Measurements from ENCODE around the gene CACNA1I.

The CACNA1I gene

DNA sequence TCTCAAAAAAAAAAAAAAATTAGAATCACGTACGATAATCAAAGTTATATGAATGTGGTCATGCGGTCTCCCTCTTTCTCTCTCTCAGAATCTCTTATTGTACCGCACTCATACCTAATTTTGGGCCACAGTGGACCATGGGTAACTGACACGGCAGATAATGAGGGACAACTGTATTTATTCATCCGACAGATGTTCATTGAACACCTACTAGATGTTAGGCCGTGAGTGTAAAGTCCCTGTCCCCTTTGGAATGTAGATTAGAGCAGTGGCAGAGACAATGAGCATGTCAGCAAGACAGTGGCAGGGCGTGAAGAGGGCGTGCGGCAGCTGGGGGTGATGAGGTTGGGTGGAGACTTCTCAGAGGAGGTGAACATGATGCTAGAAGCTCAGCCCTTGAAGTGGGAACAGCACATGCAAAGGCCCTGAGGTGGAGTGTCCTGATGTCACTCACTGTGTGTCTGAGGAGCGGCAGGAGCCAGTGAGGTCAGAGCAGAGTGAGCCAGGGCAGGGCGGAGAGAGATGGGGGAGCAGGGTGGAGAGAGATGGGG lies 25.1 kb downstream of the CACNA1I start:
- H3K9ac ChIP-seq (ENCODE audit: low read length): no peak overlapping the region
- H3K36me3 ChIP-seq (ENCODE audit: control insufficient read depth, insufficient read depth, low read length): no peaks in the 10 kb centered on the region
- peaks cover 45% of the 10 kb centered on the region for H3K27me3 ChIP-seq (ENCODE audit: control insufficient read depth, insufficient read depth, low read length)
- no peaks in the 10 kb centered on the region for H3K9me3 ChIP-seq (ENCODE audit: control insufficient read depth, low read length)
- no peak overlapping the region for H3K4me3 ChIP-seq (ENCODE audit: low read length)
- peaks cover 19% of the 10 kb centered on the region for H3K4me1 ChIP-seq (ENCODE audit: control insufficient read depth, insufficient read depth, low read length)

- Histone ChIP-seq H3K36me3 (ENCODE audit: control insufficient read depth, insufficient read depth, low read length) (no peaks in the 10 kb centered on the region), H3K27me3 (ENCODE audit: control insufficient read depth, insufficient read depth, low read length) (peaks cover 49% of the 10 kb centered on the region), H3K4me3 (ENCODE audit: low read length) (no peak overlapping the region), H3K9me3 (ENCODE audit: control insufficient read depth, low read length) (no peaks in the 10 kb centered on the region), H3K4me1 (ENCODE audit: control insufficient read depth, insufficient read depth, low read length) (peaks cover 19% of the 10 kb centered on the region), H3K9ac (ENCODE audit: low read length) (no peak overlapping the region)
These were observed 26.0 kb downstream of the CACNA1I start for GRCh38 chr22:39596601-39597000.

GRCh38 chr22:39597236-39597869 lies 26.8 kb downstream of the CACNA1I start:
- H3K9ac ChIP-seq (ENCODE audit: low read length): no peak overlapping the region
- peaks cover 43% of the 10 kb centered on the region for H3K27me3 ChIP-seq (ENCODE audit: control insufficient read depth, insufficient read depth, low read length)
- peaks cover 17% of the 10 kb centered on the region for H3K4me1 ChIP-seq (ENCODE audit: control insufficient read depth, insufficient read depth, low read length)

GRCh38 chr22:39598017-39598965 lies 27.7 kb downstream of the CACNA1I start:
- Histone ChIP-seq H3K9ac (ENCODE audit: low read length) (no peak overlapping the region), H3K4me1 (ENCODE audit: control insufficient read depth, insufficient read depth, low read length) (peaks cover 8% of the 10 kb centered on the region), H3K36me3 (ENCODE audit: control insufficient read depth, insufficient read depth, low read length) (no peaks in the 10 kb centered on the region), H3K9me3 (ENCODE audit: control insufficient read depth, low read length) (no peaks in the 10 kb centered on the region), H3K4me3 (ENCODE audit: low read length) (no peak overlapping the region), H3K27me3 (ENCODE audit: control insufficient read depth, insufficient read depth, low read length) (peaks cover 34% of the 10 kb centered on the region)

More at GRCh38 chr22:39597236-39597869, 26.8 kb downstream of the CACNA1I start:
- H3K4me3 ChIP-seq (ENCODE audit: low read length): no peak overlapping the region
- H3K36me3 ChIP-seq (ENCODE audit: control insufficient read depth, insufficient read depth, low read length): no peaks in the 10 kb centered on the region
- no peaks in the 10 kb centered on the region for H3K9me3 ChIP-seq (ENCODE audit: control insufficient read depth, low read length)

DNA sequence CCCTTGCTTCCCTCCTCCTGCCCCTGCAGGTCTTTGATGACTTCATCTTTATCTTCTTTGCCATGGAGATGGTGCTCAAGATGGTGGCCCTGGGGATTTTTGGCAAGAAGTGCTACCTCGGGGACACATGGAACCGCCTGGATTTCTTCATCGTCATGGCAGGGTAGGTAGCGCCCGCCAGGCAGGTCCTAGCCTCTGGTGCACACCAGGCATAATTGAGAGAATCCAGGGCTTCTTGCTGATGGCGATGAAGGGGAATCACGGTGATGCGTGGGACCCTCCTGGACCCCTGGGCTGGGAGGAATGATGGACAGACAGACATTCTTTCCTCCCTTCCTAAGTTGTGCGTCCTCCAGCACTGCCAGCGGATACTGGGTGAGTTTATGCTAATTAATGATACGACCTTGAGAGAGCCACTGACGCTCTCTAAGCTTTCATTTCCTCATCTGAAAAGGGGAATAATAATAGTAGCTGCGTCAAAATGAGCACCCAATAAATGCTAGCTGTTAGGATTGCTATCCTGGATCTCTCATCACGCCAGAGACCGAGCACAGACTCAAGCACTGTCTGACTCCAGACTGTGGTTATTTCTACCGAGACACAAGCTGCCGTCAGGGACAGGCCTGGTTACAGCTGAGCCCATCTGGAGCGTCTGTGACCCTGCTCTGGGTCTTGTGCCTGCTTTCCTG lies 30.1 kb downstream of the CACNA1I start:
- Histone ChIP-seq H3K27me3 (ENCODE audit: control insufficient read depth, insufficient read depth, low read length) (peaks cover 26% of the 10 kb centered on the region), H3K9me3 (ENCODE audit: control insufficient read depth, low read length) (no peaks in the 10 kb centered on the region), H3K4me3 (ENCODE audit: low read length) (no peak overlapping the region), H3K36me3 (ENCODE audit: control insufficient read depth, insufficient read depth, low read length) (no peaks in the 10 kb centered on the region), H3K9ac (ENCODE audit: low read length) (no peak overlapping the region), H3K4me1 (ENCODE audit: control insufficient read depth, insufficient read depth, low read length) (peaks cover 4% of the 10 kb centered on the region)

GRCh38 chr22:39601180-39601535 lies 30.6 kb downstream of the CACNA1I start:
- Histone ChIP-seq H3K9ac (ENCODE audit: low read length) (no peak overlapping the region), H3K4me3 (ENCODE audit: low read length) (no peak overlapping the region), H3K9me3 (ENCODE audit: control insufficient read depth, low read length) (no peaks in the 10 kb centered on the region), H3K36me3 (ENCODE audit: control insufficient read depth, insufficient read depth, low read length) (no peaks in the 10 kb centered on the region), H3K4me1 (ENCODE audit: control insufficient read depth, insufficient read depth, low read length) (peaks cover 4% of the 10 kb centered on the region), H3K27me3 (ENCODE audit: control insufficient read depth, insufficient read depth, low read length) (peaks cover 26% of the 10 kb centered on the region)

DNA sequence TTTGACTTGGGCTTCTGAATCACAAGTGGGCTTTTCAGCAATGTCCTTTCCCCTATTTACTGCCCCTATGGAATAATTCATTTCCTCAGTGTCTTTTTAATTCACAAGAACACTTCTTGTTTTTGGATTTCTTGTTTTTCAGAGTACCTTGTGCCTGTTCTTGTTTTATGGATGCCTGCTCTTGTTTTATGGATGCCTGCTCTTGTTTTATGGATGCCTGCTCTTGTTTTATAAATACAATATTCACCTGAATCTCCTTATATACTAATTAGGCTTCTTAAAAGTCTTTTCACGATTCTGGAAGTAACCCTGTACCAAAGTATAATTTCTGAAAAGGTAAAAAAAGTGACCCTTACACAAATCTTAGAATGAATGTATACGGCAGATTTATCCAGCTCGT lies 32.8 kb downstream of the CACNA1I start:
- H3K4me1 ChIP-seq (ENCODE audit: control insufficient read depth, insufficient read depth, low read length): peaks cover 3% of the 10 kb centered on the region
- no peak overlapping the region for H3K9ac ChIP-seq (ENCODE audit: low read length)
- H3K36me3 ChIP-seq (ENCODE audit: control insufficient read depth, insufficient read depth, low read length): no peaks in the 10 kb centered on the region
- peaks cover 13% of the 10 kb centered on the region for H3K27me3 ChIP-seq (ENCODE audit: control insufficient read depth, insufficient read depth, low read length)
- H3K4me3 ChIP-seq (ENCODE audit: low read length): no peak overlapping the region
- H3K9me3 ChIP-seq (ENCODE audit: control insufficient read depth, low read length): no peaks in the 10 kb centered on the region

DNA sequence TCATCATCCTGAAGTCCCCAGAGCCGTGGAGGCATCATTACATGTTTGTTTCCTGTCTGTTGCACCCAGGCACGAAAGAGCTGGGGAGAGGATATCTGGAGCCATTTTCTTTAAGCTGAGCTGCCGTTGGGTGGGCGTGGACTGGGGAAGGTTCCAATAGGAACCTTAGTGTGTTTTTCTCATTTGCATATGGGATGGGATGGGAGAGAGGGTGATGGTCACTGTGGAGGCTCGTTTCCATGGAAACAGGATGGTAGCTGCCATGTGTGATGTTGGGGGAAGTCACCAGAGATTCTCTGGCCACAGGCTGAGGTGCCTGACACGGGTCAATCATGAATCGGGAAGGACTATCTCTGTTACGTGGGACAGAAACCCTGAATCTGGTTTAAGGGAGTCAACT lies 39.7 kb downstream of the CACNA1I start:
- H3K4me1 ChIP-seq (ENCODE audit: control insufficient read depth, insufficient read depth, low read length): no peaks in the 10 kb centered on the region
- no peaks in the 10 kb centered on the region for H3K9me3 ChIP-seq (ENCODE audit: control insufficient read depth, low read length)
- H3K36me3 ChIP-seq (ENCODE audit: control insufficient read depth, insufficient read depth, low read length): no peaks in the 10 kb centered on the region
- H3K9ac ChIP-seq (ENCODE audit: low read length): no peak overlapping the region
- H3K4me3 ChIP-seq (ENCODE audit: low read length): no peak overlapping the region
- peaks cover 7% of the 10 kb centered on the region for H3K27me3 ChIP-seq (ENCODE audit: control insufficient read depth, insufficient read depth, low read length)

GRCh38 chr22:39610766-39611165 lies 40.2 kb downstream of the CACNA1I start:
- Histone ChIP-seq H3K9me3 (ENCODE audit: control insufficient read depth, low read length) (no peaks in the 10 kb centered on the region), H3K36me3 (ENCODE audit: control insufficient read depth, insufficient read depth, low read length) (no peaks in the 10 kb centered on the region), H3K27me3 (ENCODE audit: control insufficient read depth, insufficient read depth, low read length) (peaks cover 12% of the 10 kb centered on the region), H3K4me3 (ENCODE audit: low read length) (no peak overlapping the region), H3K9ac (ENCODE audit: low read length) (no peak overlapping the region), H3K4me1 (ENCODE audit: control insufficient read depth, insufficient read depth, low read length) (no peaks in the 10 kb centered on the region)

GRCh38 chr22:39611360-39611759 lies 40.8 kb downstream of the CACNA1I start:
- H3K9ac ChIP-seq (ENCODE audit: low read length): no peak overlapping the region
- no peaks in the 10 kb centered on the region for H3K9me3 ChIP-seq (ENCODE audit: control insufficient read depth, low read length)
- no peaks in the 10 kb centered on the region for H3K4me1 ChIP-seq (ENCODE audit: control insufficient read depth, insufficient read depth, low read length)
- H3K27me3 ChIP-seq (ENCODE audit: control insufficient read depth, insufficient read depth, low read length): peaks cover 18% of the 10 kb centered on the region
- H3K4me3 ChIP-seq (ENCODE audit: low read length): no peak overlapping the region
- H3K36me3 ChIP-seq (ENCODE audit: control insufficient read depth, insufficient read depth, low read length): no peaks in the 10 kb centered on the region

DNA sequence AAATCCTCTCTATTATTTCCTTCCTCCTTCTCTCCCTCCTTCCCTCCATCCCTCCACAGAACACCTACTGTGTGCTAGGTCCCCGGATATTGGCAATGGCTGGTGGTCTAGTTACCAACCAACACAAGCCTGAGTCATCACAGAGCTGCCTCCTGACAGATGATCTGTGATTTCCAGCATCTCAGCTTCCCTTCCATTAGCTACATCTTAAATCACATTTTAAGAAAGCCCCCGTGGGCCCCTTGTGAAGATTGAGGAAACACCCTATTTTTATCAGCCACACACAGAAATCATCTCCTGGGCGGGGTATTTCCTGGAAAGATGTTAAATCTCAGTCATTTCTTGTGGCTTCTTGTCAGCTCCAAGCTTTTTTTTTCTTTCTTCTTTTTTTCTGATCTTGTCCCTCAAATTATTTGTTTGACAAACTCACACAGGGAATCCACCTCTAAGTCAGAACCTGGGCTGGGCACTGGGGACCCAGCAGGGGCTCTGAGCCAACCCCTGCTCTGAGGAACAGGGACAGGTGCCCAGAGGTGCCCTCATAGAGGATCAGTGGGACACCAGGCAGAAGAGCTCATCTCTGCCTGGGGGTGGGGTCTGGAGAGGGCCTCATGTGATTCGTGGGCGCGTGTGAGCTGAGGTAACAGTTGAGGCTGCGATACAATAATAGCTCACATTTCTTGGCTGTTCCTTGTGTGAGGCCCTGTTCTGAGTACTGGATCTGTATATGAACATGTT lies 42.4 kb downstream of the CACNA1I start:
- H3K27me3 ChIP-seq (ENCODE audit: control insufficient read depth, insufficient read depth, low read length): peaks cover 27% of the 10 kb centered on the region
- H3K9ac ChIP-seq (ENCODE audit: low read length): no peak overlapping the region
- no peaks in the 10 kb centered on the region for H3K4me1 ChIP-seq (ENCODE audit: control insufficient read depth, insufficient read depth, low read length)
- H3K36me3 ChIP-seq (ENCODE audit: control insufficient read depth, insufficient read depth, low read length): no peaks in the 10 kb centered on the region
- H3K9me3 ChIP-seq (ENCODE audit: control insufficient read depth, low read length): no peaks in the 10 kb centered on the region
- no peak overlapping the region for H3K4me3 ChIP-seq (ENCODE audit: low read length)

Measured in mucosa of stomach (tissue), 1 donor.